ENCODE results near the gene PANK4. TPM values are rescaled to one million over a fixed set of nuclear protein-coding genes. Genes with fewer than 3 reads are reported as not detected.
"Not testable (repeated sequence)": the region's sequence is repeated elsewhere in the genome, so short reads cannot be mapped to it uniquely, and the experiment has no call there.

PANK4 gene
- total RNA-seq, 1 donor from 2014 or later = 55.2 TPM

DNA sequence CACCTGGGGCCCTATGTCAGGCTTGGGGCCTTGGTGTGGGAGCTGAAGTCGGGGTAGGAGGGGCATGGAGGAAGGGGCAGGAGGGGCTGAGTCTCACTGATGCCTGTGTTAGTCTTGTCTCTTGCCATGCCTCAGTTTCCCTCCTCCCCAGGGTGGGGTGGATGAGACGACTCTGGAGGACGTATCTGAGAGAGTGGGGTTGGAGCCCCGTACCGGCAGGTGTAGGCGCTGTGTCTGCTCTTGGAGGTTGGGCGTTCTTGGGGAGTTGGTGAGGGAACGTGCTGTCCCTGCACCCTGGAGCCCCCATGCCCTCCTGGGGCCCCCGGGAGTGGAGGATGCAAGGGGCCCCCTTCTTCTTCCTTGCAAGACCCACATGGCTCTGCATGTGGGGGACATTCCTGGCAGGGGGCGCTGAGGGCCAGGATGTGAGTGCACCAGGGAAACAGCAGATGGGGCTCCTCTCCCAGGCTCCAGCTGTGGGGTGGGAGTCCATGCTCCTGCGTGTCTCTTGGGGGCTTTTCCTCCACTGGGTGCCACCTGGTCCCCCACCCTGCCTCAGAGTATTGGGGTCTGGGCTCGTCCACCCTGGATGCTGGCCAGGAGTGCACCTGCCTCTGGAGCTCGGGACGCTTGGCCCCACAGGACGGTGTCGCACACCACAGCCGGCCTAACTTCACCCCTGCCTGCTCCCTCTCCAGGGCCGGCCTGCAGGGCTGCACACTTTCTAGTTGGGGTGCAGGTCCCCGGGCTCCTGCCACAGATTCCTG is 28.4 kb upstream of the PANK4 start:
- Mint-ChIP-seq H3K36me3 (ENCODE audit: low read depth) (peaks cover 36% of the 10 kb centered on the region), H3K4me3 (peak overlapping the region; percentile 99), H3K9me3 (no peaks in the 10 kb centered on the region), H3K27ac (peak overlapping the region; percentile 98), H3K4me1 (peaks cover 26% of the 10 kb centered on the region), H3K27me3 (no peaks in the 10 kb centered on the region)
- DNase-seq = peak; percentile 86
- intact Hi-C loops (cut with micrococcal nuclease) = no loop called here

GRCh38 chr1:2553871-2554620 is 27.6 kb upstream of the PANK4 start:
- no peak for DNase-seq
- Mint-ChIP-seq H3K4me3 (peak overlapping the region; percentile 99), H3K27me3 (no peaks in the 10 kb centered on the region), H3K9me3 (no peaks in the 10 kb centered on the region), H3K27ac (peak overlapping the region; percentile 98), H3K4me1 (peaks cover 28% of the 10 kb centered on the region), H3K36me3 (ENCODE audit: low read depth) (peaks cover 32% of the 10 kb centered on the region)
- intact Hi-C loops (cut with micrococcal nuclease) = no loop called here

DNA sequence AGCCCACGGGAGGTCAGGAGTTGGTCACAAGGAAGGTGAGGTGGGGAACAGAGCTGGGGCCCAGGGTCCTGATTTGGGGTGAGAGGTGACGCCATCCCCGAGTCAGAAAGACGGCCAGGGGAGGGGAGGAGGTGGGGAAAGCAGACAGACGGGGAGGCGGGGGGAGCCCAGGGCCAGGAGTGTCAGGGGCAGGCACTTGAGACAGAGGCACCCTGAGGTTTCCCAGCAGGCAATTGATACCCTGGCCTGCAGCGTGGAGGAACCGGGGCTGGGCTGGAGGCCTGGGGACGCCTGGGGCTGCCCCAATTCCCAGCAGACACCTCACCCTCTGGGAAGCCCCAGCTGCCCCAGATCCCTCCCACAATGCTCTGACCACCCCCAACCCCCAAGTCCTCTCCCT is 26.7 kb upstream of the PANK4 start:
- H3K27ac Mint-ChIP-seq; intact Hi-C loops (cut with micrococcal nuclease); H3K4me3 Mint-ChIP-seq; DNase-seq; H3K27me3 Mint-ChIP-seq; H3K9me3 Mint-ChIP-seq: not testable (repeated sequence)
- Mint-ChIP-seq H3K36me3 (ENCODE audit: low read depth) (peaks cover 26% of the 10 kb centered on the region), H3K4me1 (peaks cover 26% of the 10 kb centered on the region)

DNA sequence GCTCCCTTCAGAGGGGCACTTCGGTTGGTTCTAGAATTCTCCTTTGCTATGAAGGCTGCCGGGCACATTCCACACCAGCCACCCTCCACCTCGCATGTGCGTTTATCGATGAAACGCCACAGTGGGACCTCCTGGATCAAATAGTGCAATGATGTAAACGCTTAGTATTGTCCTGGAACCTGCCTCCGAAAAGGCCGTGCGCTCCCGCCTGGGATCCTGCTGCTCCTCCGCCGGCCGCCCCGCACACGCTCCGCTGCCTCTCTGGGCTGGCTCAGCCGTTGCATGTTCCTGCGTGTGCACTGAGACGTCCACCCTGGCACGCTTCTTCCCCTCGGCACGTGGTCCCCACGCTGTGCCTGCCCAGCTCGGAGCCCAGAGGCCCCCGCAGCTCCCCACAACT is 25.8 kb upstream of the PANK4 start:
- Mint-ChIP-seq H3K9me3 (no peaks in the 10 kb centered on the region), H3K4me3 (no peak overlapping the region), H3K27ac (no peak overlapping the region), H3K36me3 (ENCODE audit: low read depth) (peaks cover 21% of the 10 kb centered on the region), H3K27me3 (no peaks in the 10 kb centered on the region), H3K4me1 (peaks cover 25% of the 10 kb centered on the region)
- intact Hi-C loops (cut with micrococcal nuclease) = no loop called here
- no peak for DNase-seq

DNA sequence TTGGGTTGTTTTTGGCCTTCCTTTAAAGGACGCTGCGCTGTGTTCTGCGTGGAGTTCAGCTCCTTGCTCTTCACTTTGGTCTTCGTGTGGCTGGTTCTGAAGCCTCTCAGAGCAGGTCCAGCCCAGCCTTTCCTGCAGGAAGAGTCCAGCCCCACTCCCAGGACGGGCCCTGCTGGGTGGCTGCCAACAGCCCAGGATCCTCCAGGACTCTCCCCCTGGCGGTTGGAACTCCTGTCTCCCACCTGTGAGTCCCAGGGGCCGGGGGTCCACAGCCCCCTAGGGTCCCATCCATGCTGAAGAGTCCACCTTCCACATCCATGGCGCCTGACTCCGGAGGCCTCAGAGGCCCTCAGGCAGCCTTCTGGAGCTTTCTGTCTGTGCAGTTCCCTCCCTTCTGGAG is 25.1 kb upstream of the PANK4 start:
- intact Hi-C loops (cut with micrococcal nuclease); DNase-seq; H3K9me3 Mint-ChIP-seq; H3K4me3 Mint-ChIP-seq; H3K27me3 Mint-ChIP-seq: not testable (repeated sequence)
- H3K4me1 Mint-ChIP-seq = peaks cover 25% of the 10 kb centered on the region
- peaks cover 15% of the 10 kb centered on the region for H3K36me3 Mint-ChIP-seq (ENCODE audit: low read depth)
- peak overlapping the region; percentile 71 for H3K27ac Mint-ChIP-seq

GRCh38 chr1:2550309-2550861 is 24.0 kb upstream of the PANK4 start:
- Mint-ChIP-seq H3K4me1 (peaks cover 24% of the 10 kb centered on the region), H3K27ac (peak overlapping the region; percentile 71)
- DNase-seq; H3K9me3 Mint-ChIP-seq; H3K4me3 Mint-ChIP-seq; H3K36me3 Mint-ChIP-seq (ENCODE audit: low read depth); H3K27me3 Mint-ChIP-seq; intact Hi-C loops (cut with micrococcal nuclease): not testable (repeated sequence)

DNA sequence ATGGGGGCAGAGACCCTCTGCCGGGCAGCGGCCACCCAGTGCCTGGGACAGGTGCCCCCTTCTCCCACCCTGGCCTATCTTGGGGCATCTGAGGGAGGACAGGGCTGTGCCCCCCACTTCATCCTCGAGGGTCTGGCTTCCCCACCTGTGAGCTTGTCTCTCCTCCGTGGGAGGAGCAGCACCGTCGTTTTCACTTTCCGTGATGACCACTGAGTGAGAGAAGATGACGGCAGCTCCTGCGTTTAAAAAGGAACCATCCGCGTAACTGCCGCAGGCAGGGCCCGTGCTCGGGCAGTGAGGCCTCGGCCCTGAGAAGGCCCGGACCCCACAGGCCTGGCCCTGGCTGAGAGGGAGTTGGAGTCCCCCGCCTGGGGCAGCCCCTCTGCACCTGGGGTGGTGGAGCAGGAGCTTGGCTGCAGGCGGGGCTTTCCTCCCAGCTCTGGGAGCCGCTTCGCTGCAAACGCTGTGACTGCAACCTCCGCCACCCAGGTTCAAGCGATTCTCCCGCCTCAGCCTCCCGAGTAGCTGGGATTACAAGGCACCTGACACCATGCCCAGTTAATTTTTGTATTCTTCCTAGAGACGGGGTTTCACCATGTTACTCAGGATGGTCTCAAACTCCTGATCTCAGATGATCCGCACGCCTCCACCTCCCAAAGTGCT is 23.1 kb upstream of the PANK4 start:
- H3K27me3 Mint-ChIP-seq; DNase-seq; H3K9me3 Mint-ChIP-seq; H3K36me3 Mint-ChIP-seq (ENCODE audit: low read depth): not testable (repeated sequence)
- Mint-ChIP-seq H3K27ac (peak overlapping the region; percentile 95), H3K4me1 (peaks cover 19% of the 10 kb centered on the region), H3K4me3 (peak overlapping the region; percentile 93)
- intact Hi-C loops (cut with micrococcal nuclease) = loop anchor here (2.0 to 5.0 kb wide), 3 partner anchors 93 to 355 kb away; partner anchors contain the start of gene FAAP20

DNA sequence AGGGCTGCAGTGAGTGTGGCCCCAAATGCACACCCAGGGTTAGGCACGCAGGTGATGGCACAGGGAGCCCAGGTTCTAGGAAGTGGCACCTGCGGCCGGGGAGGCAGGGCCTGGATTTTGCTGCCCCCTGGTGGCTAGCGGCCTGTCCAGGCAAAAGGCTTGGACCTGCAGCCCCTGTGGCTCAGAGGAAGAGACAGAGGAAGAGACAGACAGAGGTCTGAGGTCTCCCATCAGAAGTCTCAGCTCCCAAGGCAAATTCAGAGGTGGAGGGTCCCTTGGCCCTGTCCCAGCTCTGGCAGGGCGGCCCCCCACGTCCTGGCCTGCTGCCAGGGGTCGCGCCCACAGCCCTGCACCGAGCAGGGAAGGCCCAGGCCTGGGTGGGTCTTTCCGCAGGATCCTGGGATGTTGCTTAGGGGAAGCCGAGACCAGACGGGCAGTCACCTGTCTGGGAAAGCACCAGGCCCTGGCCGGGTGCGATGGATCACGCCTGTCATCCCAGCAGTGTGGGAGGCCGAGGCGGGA is 21.7 kb upstream of the PANK4 start:
- H3K9me3 Mint-ChIP-seq = no peaks in the 10 kb centered on the region
- peaks cover 11% of the 10 kb centered on the region for H3K4me1 Mint-ChIP-seq
- H3K36me3 Mint-ChIP-seq (ENCODE audit: low read depth) = peaks cover 4% of the 10 kb centered on the region
- H3K27me3 Mint-ChIP-seq = no peaks in the 10 kb centered on the region
- peak; percentile 94 for DNase-seq
- intact Hi-C loops (cut with micrococcal nuclease) = loop anchor here (1.0 to 5.0 kb wide), 5 partner anchors 8 to 353 kb away; partner anchors contain the start of genes FAAP20, PRXL2B and TNFRSF14
- peak overlapping the region; percentile 93 for H3K4me3 Mint-ChIP-seq
- peak overlapping the region; percentile 95 for H3K27ac Mint-ChIP-seq

DNA sequence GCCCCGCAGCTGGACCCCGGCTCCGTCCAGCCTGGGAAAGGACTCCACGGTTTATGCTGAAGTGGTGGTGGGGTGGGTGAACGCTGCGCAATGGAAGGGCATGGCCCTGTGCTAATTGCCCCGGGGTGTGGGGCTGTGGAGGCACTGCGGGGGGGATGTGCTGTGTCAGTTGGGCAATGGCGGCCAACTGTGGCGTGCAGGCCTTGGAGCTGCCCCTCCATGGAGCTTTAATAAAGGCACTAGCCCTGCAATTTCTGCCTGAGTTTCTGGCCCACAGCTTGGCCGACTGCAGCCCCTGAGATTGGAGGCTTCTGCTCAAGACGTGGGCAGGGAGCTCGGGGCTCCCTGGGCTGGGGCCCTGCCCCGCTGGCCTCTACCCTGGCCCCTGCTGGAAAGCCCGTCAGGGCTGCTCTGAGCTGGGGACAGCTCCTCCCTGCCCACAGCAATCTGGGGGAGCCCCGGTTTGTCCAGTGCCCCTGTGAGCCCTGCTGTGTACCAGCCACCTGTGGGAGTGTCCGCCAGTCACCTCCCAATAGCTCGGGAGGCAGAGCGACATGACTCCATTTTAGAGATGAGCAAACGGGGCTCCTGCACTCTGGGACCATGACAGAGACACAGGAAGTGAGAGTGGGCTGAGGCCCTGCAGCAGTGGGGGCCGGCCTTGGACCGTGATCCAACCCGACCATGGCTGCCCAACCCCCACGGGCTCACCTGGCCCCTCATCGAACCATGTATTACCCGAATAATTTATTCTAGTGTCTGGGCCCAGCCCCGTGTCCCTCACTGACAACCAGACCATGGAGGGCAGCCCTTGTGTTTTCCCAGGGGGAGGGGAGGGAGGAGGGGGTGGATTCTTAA is 21.0 kb upstream of the PANK4 start:
- intact Hi-C loops (cut with micrococcal nuclease) = loop anchor here (1.0 to 5.0 kb wide), 7 partner anchors 9 to 353 kb away; partner anchors contain the start of genes FAAP20, PANK4, PRXL2B and TNFRSF14
- peaks cover 4% of the 10 kb centered on the region for H3K36me3 Mint-ChIP-seq (ENCODE audit: low read depth)
- H3K4me1 Mint-ChIP-seq = peaks cover 11% of the 10 kb centered on the region
- H3K4me3 Mint-ChIP-seq = peak overlapping the region; percentile 93
- peak; percentile 87 for DNase-seq
- H3K27me3 Mint-ChIP-seq = no peaks in the 10 kb centered on the region
- no peaks in the 10 kb centered on the region for H3K9me3 Mint-ChIP-seq
- peak overlapping the region; percentile 95 for H3K27ac Mint-ChIP-seq

DNA sequence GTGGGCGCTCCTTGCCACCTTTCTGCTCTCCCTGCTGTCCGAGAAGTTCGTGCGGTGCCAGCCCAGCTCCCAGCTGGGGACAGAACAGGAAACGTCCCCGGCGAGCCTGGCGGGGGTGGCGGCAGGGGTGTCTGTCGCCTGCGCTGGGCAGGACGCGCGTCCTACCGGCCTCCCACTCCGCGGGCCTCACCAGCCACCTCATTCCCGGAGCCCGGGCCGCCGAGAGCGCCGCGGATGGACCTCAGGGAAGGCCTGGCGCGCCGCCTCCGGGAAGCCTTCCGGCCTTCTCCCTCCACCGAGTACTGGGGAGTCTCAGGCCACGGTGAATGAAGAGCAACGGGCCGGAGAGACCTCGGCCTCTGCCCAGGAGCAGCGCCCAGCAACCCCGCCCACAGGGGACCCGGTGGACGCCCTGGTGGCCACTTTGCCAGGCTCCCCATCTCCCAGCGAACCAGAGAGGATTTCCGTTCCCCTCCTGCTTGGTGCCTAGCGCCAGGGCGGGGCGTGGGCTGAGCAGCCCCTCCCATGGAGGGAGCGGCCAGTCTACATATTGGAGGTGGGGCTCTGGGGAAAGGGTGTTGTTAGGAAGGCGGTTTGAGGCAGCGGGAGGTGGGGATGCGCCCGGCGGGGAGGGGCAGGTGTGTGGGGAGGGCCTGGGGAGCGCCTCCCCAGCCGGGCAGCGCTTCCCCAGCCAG is 20.3 kb upstream of the PANK4 start:
- Mint-ChIP-seq H3K9me3 (no peaks in the 10 kb centered on the region), H3K4me1 (peaks cover 11% of the 10 kb centered on the region), H3K27me3 (peaks cover 4% of the 10 kb centered on the region), H3K36me3 (ENCODE audit: low read depth) (peaks cover 4% of the 10 kb centered on the region), H3K4me3 (peak overlapping the region; percentile 93), H3K27ac (peak overlapping the region; percentile 95)
- DNase-seq = peak; percentile 97
- intact Hi-C loops (cut with micrococcal nuclease) = loop anchor here (1.0 to 5.0 kb wide), 4 partner anchors 20 to 244 kb away; partner anchors contain the start of gene PANK4

DNA sequence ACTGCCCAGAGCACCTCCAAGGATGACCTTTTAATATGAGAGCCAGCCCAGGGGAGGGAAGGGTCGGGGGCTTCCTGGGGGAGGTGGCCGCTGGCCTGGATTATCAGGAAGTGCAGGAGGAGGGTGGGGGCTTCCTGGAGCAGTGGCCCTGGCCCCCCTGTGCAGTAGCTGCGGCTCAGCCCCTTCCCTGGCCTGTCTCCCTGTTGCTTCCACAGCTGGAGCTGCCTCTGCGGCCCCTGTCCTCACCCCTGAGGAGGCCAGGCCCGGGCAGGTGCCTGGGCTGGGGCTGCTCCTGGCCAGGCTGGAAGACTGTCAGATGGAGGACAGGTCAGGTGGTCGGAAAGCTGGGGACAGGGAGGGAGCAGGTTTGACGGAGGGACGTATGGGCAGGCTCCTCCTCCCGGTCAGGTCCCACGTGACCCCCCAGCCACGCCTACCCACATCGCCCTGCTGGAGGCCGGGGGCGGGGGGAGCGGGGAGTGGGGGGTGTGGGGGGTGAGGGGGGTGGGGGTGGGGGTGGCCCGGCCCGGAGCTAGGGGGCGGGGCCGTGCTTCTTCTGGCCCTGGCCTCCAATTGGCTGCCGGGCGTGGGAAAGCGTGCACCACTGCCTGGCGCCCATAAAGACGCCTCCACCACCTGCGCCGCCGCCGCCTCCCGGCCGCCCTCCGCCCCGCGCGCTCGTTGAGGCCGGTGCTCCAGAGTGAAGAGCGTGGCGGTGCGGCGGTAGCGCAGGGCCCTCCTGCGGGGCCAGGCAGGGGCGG is 19.5 kb upstream of the PANK4 start:
- DNase-seq = peak; percentile 97
- H3K27ac Mint-ChIP-seq = peak overlapping the region; percentile 95
- peaks cover 11% of the 10 kb centered on the region for H3K4me1 Mint-ChIP-seq
- peaks cover 2% of the 10 kb centered on the region for H3K36me3 Mint-ChIP-seq (ENCODE audit: low read depth)
- intact Hi-C loops (cut with micrococcal nuclease) = loop anchor here (5.0 kb wide), 2 partner anchors 96 to 244 kb away; no protein-coding TSS in a partner anchor
- peaks cover 8% of the 10 kb centered on the region for H3K27me3 Mint-ChIP-seq
- peak overlapping the region; percentile 93 for H3K4me3 Mint-ChIP-seq
- H3K9me3 Mint-ChIP-seq = no peaks in the 10 kb centered on the region
